NCI-H1417 treated with DMSO at 0.1 percent for 48 hours (cell line): ENCODE data around the gene ZNF689.
"Not testable (repeated sequence)": the region's sequence is repeated elsewhere in the genome, so short reads cannot be mapped to it uniquely, and the experiment has no call there.

Source experiments
- DNase-seq: peaks from one replicate; lab custom pipeline; 2025; lab: John Stamatoyannopoulos, UW

ZNF689 gene

GRCh38 chr16:30636599-30636998 is 26.4 kb upstream of the ZNF689 start:
- no peak for DNase-seq

DNA sequence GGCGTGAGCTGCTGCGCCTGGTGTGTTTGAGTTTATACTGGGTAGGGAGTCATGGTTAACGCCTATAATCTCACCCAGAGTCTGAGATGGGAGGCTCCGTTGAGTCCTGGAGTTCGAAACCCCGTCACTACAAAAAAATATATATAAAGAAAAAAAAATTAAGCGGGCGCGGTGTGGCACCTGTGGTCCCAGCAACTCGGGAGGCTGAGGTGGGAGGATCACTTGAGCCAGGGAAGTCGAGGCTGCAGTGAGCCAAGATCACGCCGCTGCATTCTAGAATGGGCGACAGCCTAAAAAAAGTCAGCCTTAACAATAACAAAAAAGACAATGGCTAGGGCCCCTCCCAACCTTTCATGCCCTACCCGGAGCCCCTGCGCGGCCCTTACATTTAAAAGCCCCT is 23.3 kb upstream of the ZNF689 start:
- no peak for DNase-seq

DNA sequence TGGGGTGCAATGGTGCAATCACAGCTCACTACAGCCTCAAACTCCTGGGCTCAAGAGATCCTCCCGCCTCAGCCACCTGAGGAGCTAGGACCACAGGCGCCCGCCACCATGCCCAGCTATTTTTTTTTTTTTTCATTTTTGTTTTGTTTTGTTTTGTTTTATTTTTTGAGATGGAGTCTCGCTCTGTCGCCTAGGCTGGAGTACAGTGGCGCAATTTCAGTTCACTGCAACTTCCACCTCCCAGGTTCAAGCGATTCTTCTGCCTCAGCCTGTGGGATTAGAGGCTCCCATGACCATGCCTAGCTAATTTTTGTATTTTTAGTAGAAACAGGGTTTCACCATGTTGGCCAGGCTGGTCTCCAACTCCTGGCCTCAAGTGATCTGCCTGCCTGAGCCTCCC is 22.3 kb upstream of the ZNF689 start:
- not testable (repeated sequence) for DNase-seq

- DNase-seq, result peak; percentile 19
Measured at GRCh38 chr16:30628628-30629540, 18.7 kb upstream of the ZNF689 start.

DNA sequence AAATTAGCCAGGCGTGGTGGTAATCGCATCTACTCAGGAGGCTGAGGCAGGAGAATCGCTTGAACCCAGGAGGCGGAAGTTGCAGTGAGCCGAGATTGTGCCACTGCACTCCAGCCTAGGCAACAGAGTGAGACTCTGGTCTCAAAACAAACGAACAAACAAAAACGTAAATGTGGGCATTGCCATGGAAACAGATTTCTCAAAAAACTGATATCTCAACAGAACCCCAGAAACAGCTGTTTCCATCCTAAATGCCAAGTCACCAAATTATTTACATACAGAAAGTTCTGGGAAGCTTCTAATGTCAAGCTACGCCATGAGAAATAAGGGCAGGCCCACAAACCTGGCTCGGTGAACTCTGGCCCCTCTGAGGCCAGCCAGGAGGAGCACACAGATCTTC is 16.0 kb upstream of the ZNF689 start:
- no peak for DNase-seq

DNA sequence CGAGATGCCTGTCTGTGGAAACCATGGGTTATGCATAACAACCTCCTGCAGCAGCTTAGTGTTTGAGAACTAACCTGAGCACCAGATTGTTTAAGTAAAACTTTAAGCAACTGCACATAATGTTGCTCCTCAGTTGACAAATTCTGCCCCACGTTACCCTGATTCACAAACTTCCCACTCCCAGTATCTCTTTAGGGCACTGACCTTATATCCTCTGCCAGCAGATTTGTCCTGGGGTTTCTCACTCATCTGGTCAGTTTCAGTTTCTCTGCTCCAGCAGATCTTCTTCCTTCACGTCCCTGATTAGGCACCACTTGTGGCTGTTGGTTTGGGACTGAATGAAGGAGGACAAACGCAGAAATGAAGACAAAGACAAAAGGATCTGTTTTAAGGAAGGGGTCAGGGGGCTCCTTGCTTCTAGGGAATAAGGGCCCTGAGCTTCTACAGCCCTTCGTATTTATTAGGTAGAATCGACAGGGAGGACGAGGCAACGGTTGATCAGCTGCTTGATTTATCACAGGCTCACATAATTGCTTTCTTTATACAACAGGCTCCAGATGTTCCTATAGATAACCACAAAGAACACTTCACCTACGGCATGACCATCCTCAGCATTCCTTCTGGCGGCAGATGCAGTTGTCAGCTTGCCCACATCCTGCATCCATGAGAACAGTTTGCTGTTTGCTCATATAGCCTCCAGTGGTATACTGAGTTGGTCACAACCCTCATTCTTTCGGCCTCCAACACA is 13.5 kb upstream of the ZNF689 start:
- DNase-seq, result no peak

DNA sequence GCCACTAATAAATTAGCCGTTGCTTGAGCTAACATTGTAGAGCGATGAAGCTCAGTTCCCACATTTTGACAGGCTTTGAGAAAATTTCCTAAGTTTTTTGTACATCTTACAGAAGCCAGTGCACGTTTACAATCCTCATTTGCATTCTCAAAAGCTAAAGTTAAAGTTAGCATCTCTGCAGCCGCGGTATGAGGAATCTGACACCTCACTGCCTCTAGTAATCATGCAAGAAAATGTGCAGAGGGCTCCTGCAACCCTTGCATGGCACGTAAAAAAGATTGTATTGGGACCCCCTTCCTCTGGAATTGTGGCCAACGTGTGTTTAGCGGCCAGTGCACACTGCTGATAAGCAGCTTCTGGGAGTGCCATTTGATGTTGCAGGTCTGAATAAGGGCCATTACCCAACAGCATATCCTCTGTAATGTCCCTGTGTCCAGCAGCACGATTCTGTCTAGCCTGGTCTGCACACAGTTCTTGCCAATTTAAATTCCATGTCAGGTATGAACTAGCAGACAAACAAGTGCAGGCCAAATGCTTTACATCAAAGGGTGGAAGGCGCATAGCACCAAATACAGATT is 12.4 kb upstream of the ZNF689 start:
- DNase-seq, result no peak

- no peak for DNase-seq
Measured at GRCh38 chr16:30621765-30622164, 11.6 kb upstream of the ZNF689 start.

GRCh38 chr16:30620169-30620568 is 10.0 kb upstream of the ZNF689 start:
- DNase-seq, result no peak

GRCh38 chr16:30619638-30620037 is 9.4 kb upstream of the ZNF689 start:
- DNase-seq, result no peak

GRCh38 chr16:30619202-30619601 is 9.0 kb upstream of the ZNF689 start:
- no peak for DNase-seq

GRCh38 chr16:30615358-30616091 is 5.3 kb upstream of the ZNF689 start:
- DNase-seq, result no peak

- DNase-seq, result no peak
Measured at GRCh38 chr16:30609002-30609925, 925 bp downstream of the ZNF689 start.

GRCh38 chr16:30606004-30606403 is 4.2 kb downstream of the ZNF689 start:
- no peak for DNase-seq

DNA sequence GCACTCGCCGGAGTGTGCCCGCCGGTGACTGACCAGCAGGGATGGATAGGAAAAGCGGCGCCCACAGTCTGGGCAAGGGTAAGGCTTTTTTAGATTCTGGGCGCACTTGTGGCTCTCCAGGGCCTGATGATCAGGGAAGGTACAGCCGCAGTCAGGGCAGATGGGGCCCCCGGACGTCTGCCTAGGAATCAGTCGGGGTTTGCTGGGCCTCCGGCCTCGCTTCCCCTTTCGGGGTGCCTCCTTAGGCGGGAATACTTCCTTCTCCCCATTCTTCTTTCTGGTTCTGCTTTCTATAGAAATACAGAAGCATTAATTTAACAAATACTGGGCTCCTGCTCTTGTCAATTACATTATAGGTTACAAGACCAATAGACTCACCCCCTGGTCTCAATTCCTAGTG is 5.0 kb downstream of the ZNF689 start:
- DNase-seq, result no peak

- no peak for DNase-seq
Measured at GRCh38 chr16:30604316-30604947, 5.8 kb downstream of the ZNF689 start.

DNA sequence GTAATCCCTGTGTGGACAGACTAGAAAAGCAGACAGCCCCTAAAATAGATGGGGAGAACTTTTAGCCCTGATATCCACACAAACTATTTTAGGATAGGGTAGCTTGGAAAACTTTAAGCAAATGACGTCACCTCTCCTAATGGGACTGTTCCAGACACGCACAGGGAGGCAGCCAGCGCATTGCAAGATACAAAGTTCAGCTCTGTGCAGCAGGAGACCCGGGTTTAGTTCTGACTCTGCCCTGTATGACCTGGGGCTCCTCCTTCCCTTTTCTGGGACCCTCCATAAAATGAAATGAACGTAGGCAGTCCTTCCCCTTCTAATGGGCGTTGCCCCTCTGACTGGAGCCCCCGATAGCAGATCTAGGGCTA is 6.3 kb downstream of the ZNF689 start:
- no peak for DNase-seq

GRCh38 chr16:30602616-30603277 is 7.4 kb downstream of the ZNF689 start:
- DNase-seq, result no peak

DNA sequence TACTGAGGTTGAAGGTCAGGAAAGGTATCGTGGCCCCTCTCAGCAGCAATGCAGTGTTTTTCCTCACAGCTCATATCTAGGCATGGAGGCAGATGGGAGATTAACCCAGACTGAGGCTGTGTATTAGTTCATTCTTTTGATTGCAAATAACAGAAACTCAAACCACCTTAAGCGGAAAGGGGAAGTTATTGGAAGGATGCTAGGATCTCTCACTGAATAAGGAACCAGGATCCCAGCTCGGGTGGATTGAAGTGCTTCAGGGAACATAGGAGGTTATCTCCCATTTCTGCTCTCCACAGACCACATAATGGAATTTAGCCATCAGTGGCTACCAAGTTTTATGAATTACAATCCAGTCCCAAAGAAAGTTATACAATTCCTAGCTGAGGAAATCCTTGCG is 8.2 kb downstream of the ZNF689 start:
- DNase-seq, result no peak

GRCh38 chr16:30600929-30601328 is 9.3 kb downstream of the ZNF689 start:
- no peak for DNase-seq
